Fibroblast of lung (primary cell): ENCODE results near the gene MPHOSPH10. TPM values are rescaled to one million over a fixed set of nuclear protein-coding genes. Genes with fewer than 3 reads are reported as not detected.
A peak's percentile ranks its signal among the peaks of the same experiment; 100 is the strongest.

Experiments
- DNase-seq, 2 donors: peaks; one replicate each; pipeline versions ENCODE4 v3.0.0 to v3.0.0-alpha.2; 2010; ENCODE audit warnings: low read depth in 2 of 2
- H2AFZ ChIP-seq: 2 replicates; pipeline ENCODE4 v1.5.1; 2012; ENCODE audit warnings: low read length, control low read depth, inconsistent platforms
- H3K27ac ChIP-seq: 2 replicates; pipeline ENCODE4 v1.5.1; 2011; ENCODE audit warnings: low read length, control low read depth; ENCODE audit not compliant: insufficient read depth
- H3K27me3 ChIP-seq: 2 replicates; pipeline ENCODE4 v1.5.1; 2011; ENCODE audit warnings: mild to moderate bottlenecking, low read length; ENCODE audit not compliant: control insufficient read depth, insufficient read depth
- H3K36me3 ChIP-seq: 2 replicates; pipeline ENCODE4 v1.5.1; 2011; ENCODE audit warnings: low read length; ENCODE audit not compliant: control insufficient read depth, insufficient read depth
- H3K4me1 ChIP-seq: 2 replicates; pipeline ENCODE4 v1.5.1; 2011; ENCODE audit warnings: low read length; ENCODE audit not compliant: control insufficient read depth, insufficient read depth; ENCODE audit errors: extremely low read depth
- H3K4me2 ChIP-seq: 2 replicates; pipeline ENCODE4 v1.5.1; 2011; ENCODE audit warnings: low read length, control low read depth; ENCODE audit not compliant: insufficient read depth; ENCODE audit errors: extremely low read depth
- H3K4me3 ChIP-seq, 4 experiments: fragments of 200-600 bp in 1 of 4; sonication (generic) in 1 of 4; replicated peaks in 1 of 4; 2 replicates each; pipeline ENCODE4 v1.5.1; 2011 to 2016; ENCODE audit warnings: low read length in 4 of 4, low read depth in 3 of 4, mild to moderate bottlenecking in 3 of 4, control low read depth in 2 of 4, inconsistent platforms in 1 of 4, mixed read lengths in 1 of 4; ENCODE audit not compliant: insufficient read depth in 1 of 4; ENCODE audit errors: control extremely low read depth in 1 of 4
- H3K79me2 ChIP-seq: 2 replicates; pipeline ENCODE4 v1.5.1; 2012; ENCODE audit warnings: mild to moderate bottlenecking, low read length, inconsistent platforms; ENCODE audit not compliant: control insufficient read depth, insufficient read depth
- H3K9ac ChIP-seq: 2 replicates; pipeline ENCODE4 v1.5.1; 2011; ENCODE audit warnings: mild to moderate bottlenecking, low read length, control low read depth; ENCODE audit not compliant: insufficient read depth
- H3K9me3 ChIP-seq: 2 replicates; pipeline ENCODE4 v1.5.1; 2012; ENCODE audit warnings: low read depth, low read length; ENCODE audit not compliant: control insufficient read depth, insufficient read depth
- H4K20me1 ChIP-seq: 2 replicates; pipeline ENCODE4 v1.5.1; 2011; ENCODE audit warnings: low read length; ENCODE audit not compliant: control insufficient read depth, insufficient read depth; ENCODE audit errors: extremely low read depth
- EZH2 ChIP-seq: IDR thresholded peaks from 2 replicates; pipeline ENCODE4 v1.5.1; 2012; ENCODE audit warnings: low read length, control low read depth, mild to moderate bottlenecking; ENCODE audit errors: missing control alignments
- polyA plus RNA-seq, 2 donors: library from polyadenylated mRNA; depleted of rRNA in 1 of 2; stranded (reverse) in 1 of 2; unstranded in 1 of 2; fragments of >200 nt; gene quantifications; 2 replicates each; pipeline ENCODE4 v1.2.1, GENCODE V29; 2011 to 2012; ENCODE audit warnings: missing spikeins in 1 of 2
- total RNA-seq: library from RNA; depleted of rRNA; stranded (reverse); fragments of >200 nt; gene quantifications from 2 replicates; pipeline ENCODE4 v1.2.1, GENCODE V29; 2014
- TF ChIP-seq, protein P1 (sequence below), 2 donors: IDR thresholded peaks in 1 of 2; conservative IDR thresholded peaks in 1 of 2; 1 replicate in 1 of 2; 2 replicates in 1 of 2; pipeline ENCODE4 v1.5.1; 2011 to 2012; ENCODE audit warnings: low read length in 2 of 2, control low read depth in 1 of 2, inconsistent platforms in 1 of 2, low read depth in 1 of 2, mild to moderate bottlenecking in 1 of 2

MPHOSPH10 gene
- total and polyA plus RNA-seq, 2 donors (not counting 1 experiment from before 2014, with no cell fraction given) = 14.7 to 26.2 TPM

GRCh38 chr2:71187589-71187988 lies 57.2 kb downstream of the MPHOSPH10 start:
- no peak overlapping the region for H2AFZ ChIP-seq
- no peaks in the 10 kb centered on the region for H3K9me3 ChIP-seq
- H3K4me2 ChIP-seq = no peak overlapping the region
- H3K79me2 ChIP-seq = no peaks in the 10 kb centered on the region
- H3K36me3 ChIP-seq = no peaks in the 10 kb centered on the region
- DNase-seq = no peak
- no peak overlapping the region for H3K4me3 ChIP-seq
- TF ChIP-seq, protein P1, sequence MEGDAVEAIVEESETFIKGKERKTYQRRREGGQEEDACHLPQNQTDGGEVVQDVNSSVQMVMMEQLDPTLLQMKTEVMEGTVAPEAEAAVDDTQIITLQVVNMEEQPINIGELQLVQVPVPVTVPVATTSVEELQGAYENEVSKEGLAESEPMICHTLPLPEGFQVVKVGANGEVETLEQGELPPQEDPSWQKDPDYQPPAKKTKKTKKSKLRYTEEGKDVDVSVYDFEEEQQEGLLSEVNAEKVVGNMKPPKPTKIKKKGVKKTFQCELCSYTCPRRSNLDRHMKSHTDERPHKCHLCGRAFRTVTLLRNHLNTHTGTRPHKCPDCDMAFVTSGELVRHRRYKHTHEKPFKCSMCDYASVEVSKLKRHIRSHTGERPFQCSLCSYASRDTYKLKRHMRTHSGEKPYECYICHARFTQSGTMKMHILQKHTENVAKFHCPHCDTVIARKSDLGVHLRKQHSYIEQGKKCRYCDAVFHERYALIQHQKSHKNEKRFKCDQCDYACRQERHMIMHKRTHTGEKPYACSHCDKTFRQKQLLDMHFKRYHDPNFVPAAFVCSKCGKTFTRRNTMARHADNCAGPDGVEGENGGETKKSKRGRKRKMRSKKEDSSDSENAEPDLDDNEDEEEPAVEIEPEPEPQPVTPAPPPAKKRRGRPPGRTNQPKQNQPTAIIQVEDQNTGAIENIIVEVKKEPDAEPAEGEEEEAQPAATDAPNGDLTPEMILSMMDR (conservative IDR thresholded peaks at IDR 0.05 in 1 of 2, IDR thresholded peaks at IDR 0.05 in 1 of 2; ENCODE audit: low read depth in 1 of 2, low read length in 2 of 2) = no peak
- H3K27ac ChIP-seq = no peak overlapping the region
- H3K9ac ChIP-seq = no peak overlapping the region
- H3K27me3 ChIP-seq = peaks cover 3% of the 10 kb centered on the region
- no peaks in the 10 kb centered on the region for H3K4me1 ChIP-seq
- no peaks in the 10 kb centered on the region for H4K20me1 ChIP-seq

DNA sequence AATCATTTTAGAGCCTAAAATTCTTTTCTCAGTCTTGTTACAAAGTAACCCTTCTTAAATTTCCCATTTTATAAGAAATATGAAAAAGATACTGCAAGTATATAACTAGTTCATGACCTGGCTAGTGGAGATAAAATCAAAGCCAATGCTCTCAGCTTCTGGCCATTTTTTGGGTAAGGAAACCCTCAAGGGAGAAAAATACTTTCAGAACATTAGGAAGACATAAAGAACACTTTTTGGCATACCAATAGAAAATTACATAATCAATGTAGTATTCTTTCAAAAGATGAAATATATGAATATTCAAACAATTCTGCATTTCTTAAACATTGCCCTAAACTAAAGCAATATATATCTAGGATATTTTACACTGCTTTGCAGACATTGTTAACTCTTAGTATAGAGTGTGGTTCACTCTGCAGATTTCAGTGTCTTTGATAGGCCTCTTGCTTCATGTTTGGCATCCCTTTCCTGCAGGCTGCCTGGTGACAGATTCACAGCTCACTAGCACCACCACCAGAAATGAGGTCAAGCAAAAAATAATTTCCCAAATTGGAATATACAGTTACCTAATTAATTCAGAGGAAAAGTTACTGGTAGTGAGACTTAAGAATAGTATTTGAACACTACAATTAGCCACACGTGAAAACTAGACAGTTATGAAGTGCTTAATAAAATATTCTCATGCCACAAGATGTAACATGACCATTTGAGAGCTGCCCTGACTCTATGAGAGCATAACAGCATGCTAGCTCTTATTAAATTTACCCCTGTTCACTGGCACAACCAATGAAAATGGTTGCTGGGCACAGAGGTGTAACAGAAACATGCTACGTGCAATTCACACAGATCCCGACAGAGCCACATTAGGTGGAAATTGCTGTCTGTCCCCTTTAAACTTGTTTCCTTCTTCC lies 60.5 kb downstream of the MPHOSPH10 start:
- peak; percentile 10 to 33 for DNase-seq
- Histone ChIP-seq H3K79me2 (no peaks in the 10 kb centered on the region), H3K9me3 (no peaks in the 10 kb centered on the region), H3K4me3 (no peak overlapping the region), H4K20me1 (no peaks in the 10 kb centered on the region), H3K4me1 (no peaks in the 10 kb centered on the region), H3K27ac (no peak overlapping the region), H3K4me2 (no peak overlapping the region), H2AFZ (no peak overlapping the region), H3K27me3 (peaks cover 3% of the 10 kb centered on the region), H3K9ac (no peak overlapping the region), H3K36me3 (no peaks in the 10 kb centered on the region)
- no peak for TF ChIP-seq EZH2
- TF ChIP-seq, protein P1 (conservative IDR thresholded peaks at IDR 0.05 in 1 of 2, IDR thresholded peaks at IDR 0.05 in 1 of 2; ENCODE audit: low read depth in 1 of 2, low read length in 2 of 2) = peak; percentile 7 to 36

GRCh38 chr2:71191570-71191943 lies 61.1 kb downstream of the MPHOSPH10 start:
- Histone ChIP-seq H3K4me3 (no peak overlapping the region), H3K27ac (no peak overlapping the region), H3K27me3 (peaks cover 3% of the 10 kb centered on the region), H3K4me1 (no peaks in the 10 kb centered on the region), H3K36me3 (no peaks in the 10 kb centered on the region), H3K9ac (no peak overlapping the region), H3K79me2 (no peaks in the 10 kb centered on the region), H4K20me1 (no peaks in the 10 kb centered on the region), H2AFZ (no peak overlapping the region), H3K9me3 (no peaks in the 10 kb centered on the region), H3K4me2 (no peak overlapping the region)
- DNase-seq = no peak
- no peak for TF ChIP-seq EZH2
- TF ChIP-seq, protein P1 (conservative IDR thresholded peaks at IDR 0.05 in 1 of 2, IDR thresholded peaks at IDR 0.05 in 1 of 2; ENCODE audit: low read depth in 1 of 2, low read length in 2 of 2) = peak in 1 of 2 donors; percentile 2

Other genes with a start within 250 kb of the MPHOSPH10 start
- gene VAX2, start 230.1 kb upstream of the MPHOSPH10 start, total RNA-seq = 1.8 and 2.0 TPM in 2 replicates
- gene VAX2, start 230.1 kb upstream of the MPHOSPH10 start, polyA plus RNA-seq = 0.85 and 0.94 TPM in 2 replicates
- gene ATP6V1B1, start 194.7 kb upstream of the MPHOSPH10 start, total RNA-seq = 0.77 and 2.1 TPM in 2 replicates
- gene ATP6V1B1, start 194.7 kb upstream of the MPHOSPH10 start, polyA plus RNA-seq = 0.85 and 1.0 TPM in 2 replicates
- 0.26 and 1.3 TPM in 2 replicates for gene ANKRD53, start 152.0 kb upstream of the MPHOSPH10 start, total RNA-seq
- gene ANKRD53, start 152.0 kb upstream of the MPHOSPH10 start, polyA plus RNA-seq = 0.58 and 2.0 TPM in 2 replicates
- gene TEX261, start 135.8 kb upstream of the MPHOSPH10 start, total RNA-seq = 20.5 and 33.0 TPM in 2 replicates
- 72.6 and 96.1 TPM in 2 replicates for gene TEX261, start 135.8 kb upstream of the MPHOSPH10 start, polyA plus RNA-seq
- 46.5 and 50.4 TPM in 2 replicates for gene NAGK, start 62.0 kb upstream of the MPHOSPH10 start, total RNA-seq
- 121 and 136 TPM in 2 replicates for gene NAGK, start 62.0 kb upstream of the MPHOSPH10 start, polyA plus RNA-seq
- 13.4 and 18.8 TPM in 2 replicates for gene MCEE, start 405 bp upstream of the MPHOSPH10 start, total RNA-seq
- gene MCEE, start 405 bp upstream of the MPHOSPH10 start, polyA plus RNA-seq = 10.3 and 18.8 TPM in 2 replicates
- gene PAIP2B, start 96.5 kb downstream of the MPHOSPH10 start, total RNA-seq = 1.2 and 1.5 TPM in 2 replicates
- gene PAIP2B, start 96.5 kb downstream of the MPHOSPH10 start, polyA plus RNA-seq = 0.16 and 0.22 TPM in 2 replicates
- gene ZNF638, start 201.1 kb downstream of the MPHOSPH10 start, total RNA-seq = 125 and 190 TPM in 2 replicates
- 54.3 and 63.8 TPM in 2 replicates for gene ZNF638, start 201.1 kb downstream of the MPHOSPH10 start, polyA plus RNA-seq